DND-41 (cell line): ENCODE measurements around the gene PLCD1.
"Not testable (repeated sequence)": the region's sequence is repeated elsewhere in the genome, so short reads cannot be mapped to it uniquely, and the experiment has no call there.

Experiments
- ATAC-seq: fragments of 200-7000 bp; cut with Tn5 transposase; 3 replicates; pipeline ENCODE4 v1.9.1; 2021; ENCODE audit warnings: low read depth; ENCODE audit not compliant: insufficient read depth
- DNase-seq: peaks from one replicate; pipeline ENCODE4 v3.0.0-alpha.2; 2020
- H2AFZ ChIP-seq: 2 replicates; pipeline ENCODE4 v1.6.0; 2012; ENCODE audit warnings: low read depth, low read length
- H3K27ac ChIP-seq: 2 replicates; pipeline ENCODE4 v1.5.1; 2012; ENCODE audit warnings: low read length, inconsistent platforms
- H3K27me3 ChIP-seq: fragments of 200-600 bp; sonication (generic); 2 replicates; pipeline ENCODE4 v1.6.0; 2012; ENCODE audit warnings: low read length, mild to moderate bottlenecking, inconsistent platforms; ENCODE audit not compliant: insufficient read depth, poor library complexity
- H3K36me3 ChIP-seq: 2 replicates; pipeline ENCODE4 v1.5.1; 2012; ENCODE audit warnings: low read length, inconsistent platforms; ENCODE audit not compliant: insufficient read depth
- H3K4me1 ChIP-seq: 2 replicates; pipeline ENCODE4 v1.5.1; 2012; ENCODE audit warnings: mild to moderate bottlenecking, low read length; ENCODE audit not compliant: insufficient read depth
- H3K4me2 ChIP-seq: 2 replicates; pipeline ENCODE4 v1.6.0; 2012; ENCODE audit warnings: mild to moderate bottlenecking, moderate library complexity, low read length, inconsistent platforms; ENCODE audit not compliant: insufficient read depth
- H3K4me3 ChIP-seq, 2 experiments: fragments of 200-600 bp in 1 of 2; shearing (Covaris generic) in 1 of 2; 2 replicates each; pipeline ENCODE4 v1.5.1; 2012 to 2016; ENCODE audit warnings: inconsistent platforms in 2 of 2, low read length in 2 of 2, mild to moderate bottlenecking in 2 of 2, low read depth in 1 of 2, moderate library complexity in 1 of 2
- H3K79me2 ChIP-seq: 2 replicates; pipeline ENCODE4 v1.6.0; 2012; ENCODE audit warnings: low read length, inconsistent platforms; ENCODE audit not compliant: insufficient read depth
- H3K9ac ChIP-seq: 2 replicates; pipeline ENCODE4 v1.6.0; 2012; ENCODE audit warnings: low read depth, mild to moderate bottlenecking, inconsistent platforms, low read length, moderate library complexity
- H3K9me3 ChIP-seq: 2 replicates; pipeline ENCODE4 v1.5.1; 2012; ENCODE audit warnings: low read length, moderate library complexity, mild to moderate bottlenecking, inconsistent platforms; ENCODE audit not compliant: insufficient read depth, severe bottlenecking
- H4K20me1 ChIP-seq: 2 replicates; pipeline ENCODE4 v1.6.0; 2012; ENCODE audit warnings: low read length; ENCODE audit not compliant: insufficient read depth
- EZH2 ChIP-seq: IDR thresholded peaks from 3 replicates; pipeline ENCODE4 v1.6.1; 2012; ENCODE audit warnings: borderline replicate concordance, low read depth, mild to moderate bottlenecking, moderate library complexity, low read length, inconsistent platforms; ENCODE audit not compliant: severe bottlenecking
- TF ChIP-seq, protein P1 (sequence below): IDR thresholded peaks from 2 replicates; pipeline ENCODE4 v1.5.1; 2012; ENCODE audit warnings: borderline replicate concordance, low read length, moderate library complexity, mild to moderate bottlenecking; ENCODE audit not compliant: poor library complexity, severe bottlenecking; ENCODE audit errors: extremely low read depth

Gene PLCD1

DNA sequence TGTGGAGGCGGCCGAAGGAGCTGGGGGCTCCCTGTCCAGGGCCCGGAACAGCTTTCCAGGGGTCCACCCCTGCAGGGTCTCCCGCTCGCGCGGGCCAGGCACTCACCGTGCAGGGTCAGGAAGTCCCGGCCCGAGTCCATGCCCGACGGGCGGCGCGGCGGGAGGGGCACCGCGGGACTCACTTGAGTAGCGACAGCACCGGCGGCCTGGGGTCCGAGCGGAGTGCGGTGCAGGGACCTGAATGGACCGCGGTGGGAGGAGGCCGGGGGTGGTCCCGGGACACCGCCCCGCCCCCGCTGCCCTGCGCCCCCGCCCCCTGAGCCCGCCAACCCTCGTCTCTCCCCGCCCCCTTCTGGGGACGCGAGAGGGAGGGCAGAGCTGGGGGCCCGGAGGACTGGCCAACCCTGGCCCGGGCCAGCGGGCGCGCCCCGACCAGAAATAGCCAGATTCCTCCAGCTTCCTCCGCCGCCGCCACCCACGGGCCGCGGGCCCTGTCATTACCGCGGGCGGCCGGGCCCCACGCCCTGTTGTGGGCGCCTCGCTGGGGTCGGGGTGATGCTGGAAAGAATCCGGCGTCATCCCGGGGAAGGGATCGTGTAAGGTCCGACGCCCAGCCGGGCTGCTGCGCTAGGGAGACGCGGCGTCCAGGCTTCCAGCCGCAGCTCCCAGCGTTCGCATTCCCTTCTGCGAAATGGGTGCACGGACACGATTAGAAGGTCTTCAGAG lies at the start of gene PLCD1:
TSS of gene PLCD1 (minus strand) at position 243 of the 726 bp plus-strand sequence. CDS start at position 140, 103 bp downstream.
- no peak within 1 kb of the TSS for H3K4me3 ChIP-seq
- DNase-seq = no peak

DNA sequence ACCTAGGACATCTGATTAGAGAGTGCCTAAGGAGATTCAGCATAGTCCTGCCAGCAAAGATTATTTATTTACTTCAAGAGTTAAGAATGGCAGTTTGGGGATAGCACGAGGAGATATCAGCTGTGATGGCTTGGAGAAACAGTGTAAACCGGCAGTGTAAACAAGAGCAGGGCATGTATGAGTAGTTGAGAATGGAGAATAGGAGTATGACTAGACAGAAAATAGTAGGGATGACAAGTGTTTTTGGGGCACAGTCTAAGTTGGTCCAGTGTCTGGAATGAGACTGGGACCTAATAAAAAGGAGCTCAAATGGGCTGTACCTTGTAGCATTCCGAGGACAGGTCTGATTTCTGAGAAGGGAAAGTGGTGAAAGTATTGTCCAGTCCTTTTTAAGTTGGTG lies 47.6 kb upstream of the PLCD1 start:
- H3K4me3 ChIP-seq, H3K27ac ChIP-seq, H3K9ac ChIP-seq, H3K36me3 ChIP-seq, H4K20me1 ChIP-seq, DNase-seq, H3K9me3 ChIP-seq, H3K4me2 ChIP-seq, H3K79me2 ChIP-seq, H3K27me3 ChIP-seq, H3K4me1 ChIP-seq, ATAC-seq, H2AFZ ChIP-seq: not testable (repeated sequence)

More for the DNA sequence above, at the start of gene PLCD1:
- no peak for ATAC-seq
- H4K20me1 ChIP-seq = no peaks in the 10 kb centered on the region
- H3K9me3 ChIP-seq = no peaks in the 10 kb centered on the region
- peaks cover 9% of the 10 kb centered on the region for H3K4me1 ChIP-seq
- no peak within 1 kb of the TSS for H3K9ac ChIP-seq
- H3K79me2 ChIP-seq = no peaks in the 10 kb centered on the region
- no peaks in the 10 kb centered on the region for H3K27me3 ChIP-seq
- no peaks in the 10 kb centered on the region for H3K36me3 ChIP-seq
- no peak within 1 kb of the TSS for H3K4me2 ChIP-seq
- no peak within 1 kb of the TSS for H3K27ac ChIP-seq
- TF ChIP-seq EZH2 = no peak
- TF ChIP-seq, protein P1, sequence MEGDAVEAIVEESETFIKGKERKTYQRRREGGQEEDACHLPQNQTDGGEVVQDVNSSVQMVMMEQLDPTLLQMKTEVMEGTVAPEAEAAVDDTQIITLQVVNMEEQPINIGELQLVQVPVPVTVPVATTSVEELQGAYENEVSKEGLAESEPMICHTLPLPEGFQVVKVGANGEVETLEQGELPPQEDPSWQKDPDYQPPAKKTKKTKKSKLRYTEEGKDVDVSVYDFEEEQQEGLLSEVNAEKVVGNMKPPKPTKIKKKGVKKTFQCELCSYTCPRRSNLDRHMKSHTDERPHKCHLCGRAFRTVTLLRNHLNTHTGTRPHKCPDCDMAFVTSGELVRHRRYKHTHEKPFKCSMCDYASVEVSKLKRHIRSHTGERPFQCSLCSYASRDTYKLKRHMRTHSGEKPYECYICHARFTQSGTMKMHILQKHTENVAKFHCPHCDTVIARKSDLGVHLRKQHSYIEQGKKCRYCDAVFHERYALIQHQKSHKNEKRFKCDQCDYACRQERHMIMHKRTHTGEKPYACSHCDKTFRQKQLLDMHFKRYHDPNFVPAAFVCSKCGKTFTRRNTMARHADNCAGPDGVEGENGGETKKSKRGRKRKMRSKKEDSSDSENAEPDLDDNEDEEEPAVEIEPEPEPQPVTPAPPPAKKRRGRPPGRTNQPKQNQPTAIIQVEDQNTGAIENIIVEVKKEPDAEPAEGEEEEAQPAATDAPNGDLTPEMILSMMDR = no peak
- no peak within 1 kb of the TSS for H2AFZ ChIP-seq

DNA sequence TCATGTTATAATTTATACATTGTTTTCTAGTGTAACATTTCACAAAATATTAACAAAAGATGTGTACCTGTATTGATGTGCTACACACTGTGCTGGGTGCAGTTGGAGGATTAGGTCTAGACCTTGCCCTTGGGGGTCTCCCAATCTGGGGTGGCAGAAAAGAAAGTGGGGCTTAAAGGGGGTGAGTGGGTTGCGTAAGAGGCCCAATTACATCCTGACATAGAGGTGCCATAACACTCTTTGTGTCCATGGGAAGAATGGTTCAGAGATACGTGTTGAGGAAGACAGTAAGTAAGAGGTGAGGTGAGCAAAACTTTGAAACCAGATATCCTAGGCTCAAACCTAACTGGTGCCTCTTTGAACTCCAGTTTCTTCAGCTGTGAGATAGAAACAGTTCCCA lies 40.6 kb upstream of the PLCD1 start:
- DNase-seq (no peak), ATAC-seq (no peak)
- no peaks in the 10 kb centered on the region for H3K4me1 ChIP-seq
- H3K9ac ChIP-seq = no peak overlapping the region
- H2AFZ ChIP-seq = no peak overlapping the region
- H3K36me3 ChIP-seq = no peaks in the 10 kb centered on the region
- no peaks in the 10 kb centered on the region for H3K79me2 ChIP-seq
- H3K4me2 ChIP-seq = no peak overlapping the region
- H4K20me1 ChIP-seq = no peaks in the 10 kb centered on the region
- TF ChIP-seq, protein P1 = no peak
- TF ChIP-seq EZH2 = no peak
- H3K27me3 ChIP-seq = peaks cover 4% of the 10 kb centered on the region
- H3K9me3 ChIP-seq = no peaks in the 10 kb centered on the region
- H3K4me3 ChIP-seq = no peak overlapping the region
- H3K27ac ChIP-seq = no peak overlapping the region

DNA sequence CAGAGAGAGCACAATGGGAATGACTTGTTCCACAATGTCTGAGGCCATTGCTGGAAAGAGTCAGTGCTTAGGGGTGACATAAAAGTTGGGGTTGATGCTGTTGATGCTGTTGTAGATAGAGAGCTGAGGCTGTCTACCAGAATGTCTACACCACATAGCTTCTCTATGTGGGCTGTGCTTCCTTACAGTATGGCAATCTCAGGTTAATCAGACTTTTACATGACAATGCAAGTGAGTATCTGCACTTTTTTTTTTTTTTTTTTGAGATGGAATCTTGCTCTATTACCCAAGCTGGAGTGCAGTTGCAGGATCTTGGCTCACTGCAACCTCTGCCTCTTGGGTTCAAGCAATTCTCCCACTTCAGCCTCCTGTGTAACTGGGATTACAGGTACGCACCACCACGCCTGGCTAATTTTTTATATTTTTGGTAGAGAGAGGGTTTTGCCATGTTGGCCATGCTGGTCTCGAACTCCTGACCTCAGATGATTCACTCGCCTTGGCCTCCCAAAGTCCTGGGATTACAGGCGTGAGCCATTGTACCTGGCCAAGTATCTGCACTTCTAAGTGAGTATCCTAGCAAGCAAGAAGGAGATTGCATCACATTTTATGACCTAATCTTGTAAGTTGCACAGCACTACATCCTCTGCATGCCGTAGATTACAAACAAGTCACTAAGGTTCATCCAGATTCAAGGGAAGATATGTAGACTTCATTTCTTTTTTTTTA lies 38.2 kb upstream of the PLCD1 start:
- H3K27me3 ChIP-seq = peaks cover 4% of the 10 kb centered on the region
- H3K36me3 ChIP-seq = no peaks in the 10 kb centered on the region
- ATAC-seq (no peak), DNase-seq (no peak)
- no peak overlapping the region for H3K9ac ChIP-seq
- H2AFZ ChIP-seq = no peak overlapping the region
- TF ChIP-seq, protein P1 = no peak
- no peak for TF ChIP-seq EZH2
- H3K79me2 ChIP-seq = no peaks in the 10 kb centered on the region
- no peak overlapping the region for H3K4me2 ChIP-seq
- no peak overlapping the region for H3K4me3 ChIP-seq
- no peaks in the 10 kb centered on the region for H4K20me1 ChIP-seq
- no peak overlapping the region for H3K27ac ChIP-seq
- H3K9me3 ChIP-seq = no peaks in the 10 kb centered on the region
- no peaks in the 10 kb centered on the region for H3K4me1 ChIP-seq

DNA sequence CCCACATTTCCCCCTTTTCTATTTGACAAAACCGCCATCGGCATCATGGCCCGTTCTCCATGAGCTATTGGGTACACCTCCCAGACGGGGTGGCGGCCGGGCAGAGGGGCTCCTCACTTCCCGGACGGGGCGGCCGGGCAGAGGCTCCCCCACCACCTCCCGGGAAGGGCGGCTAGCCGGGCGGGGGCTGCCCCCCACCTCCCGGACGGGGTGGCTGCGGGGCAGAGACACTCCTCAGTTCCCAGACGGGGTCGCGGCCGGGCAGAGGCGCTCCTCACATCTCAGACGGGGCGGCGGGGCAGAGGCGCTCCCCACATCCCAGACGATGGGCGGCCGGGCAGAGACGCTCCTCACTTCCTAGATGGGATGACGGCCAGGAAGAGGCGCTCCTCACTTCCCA lies 35.0 kb upstream of the PLCD1 start:
- not testable (repeated sequence) for H3K9me3 ChIP-seq, H3K9ac ChIP-seq, H3K4me1 ChIP-seq, H3K4me3 ChIP-seq, H3K4me2 ChIP-seq, H2AFZ ChIP-seq, ATAC-seq, H3K27me3 ChIP-seq, H3K27ac ChIP-seq, DNase-seq, H3K79me2 ChIP-seq, H4K20me1 ChIP-seq, H3K36me3 ChIP-seq
